Measurements from ENCODE around the gene FGR. TPM values are rescaled to one million over a fixed set of nuclear protein-coding genes. Genes with fewer than 3 reads are reported as not detected.

The FGR gene
- total RNA-seq, 2 donors from 2014 or later = 3.3 to 12.6 TPM

- ATAC-seq (peak; percentile 89), DNase-seq (peak; percentile 87 to 92 (median 90))
- H3K36me3 Mint-ChIP-seq (ENCODE audit: low read depth) = no peaks in the 10 kb centered on the region
- H3K4me1 Mint-ChIP-seq = peaks cover 39% of the 10 kb centered on the region
- H3K4me3 Mint-ChIP-seq = peak within 1 kb of the TSS; percentile 95
- no peaks in the 10 kb centered on the region for H3K9me3 ChIP-seq (ENCODE audit: control insufficient read depth, low read length, poor library complexity, severe bottlenecking)
- H3K27me3 Mint-ChIP-seq = no peaks in the 10 kb centered on the region
- H3K27ac Mint-ChIP-seq = peak within 1 kb of the TSS; percentile 68
Measured at GRCh38 chr1:27603681-27604578, 31.1 kb downstream of the FGR start, which contains the start of gene AHDC1. TSS of gene AHDC1 (minus strand) at chr1:27604144. CDS start at chr1:27552115, 52,029 bp downstream.

DNA sequence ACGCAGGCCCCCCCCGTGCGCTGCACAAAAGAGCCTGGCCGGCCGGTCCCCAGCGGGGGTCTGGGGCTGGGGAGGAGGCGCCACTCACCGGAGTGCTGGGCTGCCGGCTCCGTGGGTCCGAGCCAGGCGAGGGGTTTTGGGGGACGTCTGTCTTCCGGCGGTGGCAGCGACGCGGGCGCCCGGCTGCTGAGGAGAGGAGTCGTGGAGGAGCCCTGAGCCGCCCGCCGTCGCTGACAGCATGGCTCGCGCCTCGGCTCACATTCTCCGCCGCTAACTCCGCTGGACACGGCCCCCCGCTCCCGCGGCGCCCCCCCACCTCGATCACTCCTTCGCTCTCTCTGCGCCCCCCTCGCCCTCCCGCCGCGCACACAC is 31.7 kb downstream of the FGR start:
- no peaks in the 10 kb centered on the region for H3K36me3 Mint-ChIP-seq (ENCODE audit: low read depth)
- H3K4me3 Mint-ChIP-seq = peak overlapping the region; percentile 95
- no peaks in the 10 kb centered on the region for H3K9me3 ChIP-seq (ENCODE audit: control insufficient read depth, low read length, poor library complexity, severe bottlenecking)
- no peaks in the 10 kb centered on the region for H3K27me3 Mint-ChIP-seq
- peaks cover 43% of the 10 kb centered on the region for H3K4me1 Mint-ChIP-seq
- DNase-seq (no peak), ATAC-seq (peak; percentile 14)
- H3K27ac Mint-ChIP-seq = peak overlapping the region; percentile 68

DNA sequence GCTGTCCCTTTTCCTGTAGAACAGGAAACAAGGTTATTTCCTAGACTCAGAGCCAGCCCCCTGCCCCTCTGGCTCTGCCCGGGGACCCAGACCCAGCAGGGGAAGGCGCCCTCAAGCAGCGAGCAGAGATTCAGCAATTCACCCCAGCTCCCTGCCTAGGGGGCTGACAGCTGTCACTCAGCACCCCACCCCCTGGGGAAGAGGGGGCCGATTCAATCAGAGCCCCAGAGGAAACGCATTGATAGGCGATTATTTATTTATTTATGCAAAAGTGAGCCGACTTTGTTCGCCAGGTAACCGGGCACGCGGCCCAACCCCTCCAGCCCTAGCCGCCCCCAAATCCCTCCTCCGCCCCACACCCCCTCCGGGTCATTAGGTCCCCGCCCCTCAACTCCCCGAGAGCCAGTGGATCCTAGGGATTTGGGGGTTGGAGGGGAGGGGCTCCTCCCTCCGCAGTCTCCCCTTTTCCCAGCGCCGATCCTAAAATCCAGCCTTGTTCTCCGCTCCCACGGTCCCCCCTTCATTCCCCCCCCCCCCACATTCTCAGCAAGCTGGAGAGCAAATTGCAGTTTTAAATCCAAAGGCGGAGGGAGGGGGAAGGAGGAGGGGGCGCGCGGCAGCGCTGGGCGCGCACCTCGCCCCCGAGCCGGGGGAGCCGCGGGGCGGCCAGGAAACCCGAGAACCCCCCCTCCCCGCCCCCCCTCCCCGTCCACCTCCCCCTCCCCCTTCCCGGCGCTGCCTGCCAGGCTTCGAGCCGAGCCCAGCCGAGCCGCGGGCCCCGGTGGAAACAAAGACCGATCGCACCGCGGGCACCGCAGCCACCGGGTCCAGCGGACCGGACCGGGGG is 32.3 kb downstream of the FGR start:
- H3K9me3 ChIP-seq (ENCODE audit: control insufficient read depth, low read length, poor library complexity, severe bottlenecking) = no peaks in the 10 kb centered on the region
- ATAC-seq (no peak), DNase-seq (peak; percentile 29 to 41 (median 35))
- Mint-ChIP-seq H3K4me3 (peak overlapping the region; percentile 95), H3K4me1 (peaks cover 49% of the 10 kb centered on the region), H3K27me3 (no peaks in the 10 kb centered on the region), H3K27ac (peak overlapping the region; percentile 77), H3K36me3 (ENCODE audit: low read depth) (peaks cover 2% of the 10 kb centered on the region)

- no peak for DNase-seq
- H3K36me3 Mint-ChIP-seq (ENCODE audit: low read depth) = peaks cover 2% of the 10 kb centered on the region
- H3K9me3 ChIP-seq (ENCODE audit: control insufficient read depth, low read length, poor library complexity, severe bottlenecking) = no peaks in the 10 kb centered on the region
- peak overlapping the region; percentile 77 for H3K27ac Mint-ChIP-seq
- peaks cover 52% of the 10 kb centered on the region for H3K4me1 Mint-ChIP-seq
- H3K4me3 Mint-ChIP-seq = peak overlapping the region; percentile 85
- no peaks in the 10 kb centered on the region for H3K27me3 Mint-ChIP-seq
- ATAC-seq = no peak
Measured at GRCh38 chr1:27601771-27602461, 33.1 kb downstream of the FGR start.

DNA sequence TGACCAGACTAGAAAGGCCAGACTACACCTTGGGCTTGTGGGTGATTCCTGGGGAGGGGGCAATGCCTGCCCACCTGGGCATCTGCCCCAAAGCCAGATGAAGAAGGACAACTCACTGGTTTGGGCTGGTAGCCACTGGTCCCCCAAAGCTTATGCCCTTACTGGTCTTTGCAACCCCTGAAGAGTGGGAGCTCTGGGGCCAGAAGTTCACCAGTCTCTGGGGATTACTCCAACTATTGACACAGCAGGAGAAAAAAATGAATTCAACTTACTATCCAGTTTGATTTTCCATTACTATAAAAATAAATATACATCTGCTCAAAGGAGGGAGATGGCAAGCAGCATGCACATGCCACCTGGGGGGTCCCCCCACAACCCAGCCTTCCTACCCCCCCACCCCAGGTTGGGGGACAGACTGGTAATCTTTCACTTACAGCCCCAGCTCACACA is 33.6 kb downstream of the FGR start:
- Mint-ChIP-seq H3K4me3 (peak overlapping the region; percentile 70), H3K36me3 (ENCODE audit: low read depth) (peaks cover 2% of the 10 kb centered on the region), H3K4me1 (peaks cover 48% of the 10 kb centered on the region), H3K27me3 (no peaks in the 10 kb centered on the region), H3K27ac (no peak overlapping the region)
- DNase-seq (no peak), ATAC-seq (no peak)
- no peaks in the 10 kb centered on the region for H3K9me3 ChIP-seq (ENCODE audit: control insufficient read depth, low read length, poor library complexity, severe bottlenecking)

GRCh38 chr1:27600498-27601175 is 34.3 kb downstream of the FGR start:
- Mint-ChIP-seq H3K4me1 (peaks cover 43% of the 10 kb centered on the region), H3K27ac (no peak overlapping the region), H3K36me3 (ENCODE audit: low read depth) (peaks cover 2% of the 10 kb centered on the region), H3K4me3 (no peak overlapping the region), H3K27me3 (no peaks in the 10 kb centered on the region)
- H3K9me3 ChIP-seq (ENCODE audit: control insufficient read depth, low read length, poor library complexity, severe bottlenecking) = no peaks in the 10 kb centered on the region
- ATAC-seq = no peak
- no peak for DNase-seq

DNA sequence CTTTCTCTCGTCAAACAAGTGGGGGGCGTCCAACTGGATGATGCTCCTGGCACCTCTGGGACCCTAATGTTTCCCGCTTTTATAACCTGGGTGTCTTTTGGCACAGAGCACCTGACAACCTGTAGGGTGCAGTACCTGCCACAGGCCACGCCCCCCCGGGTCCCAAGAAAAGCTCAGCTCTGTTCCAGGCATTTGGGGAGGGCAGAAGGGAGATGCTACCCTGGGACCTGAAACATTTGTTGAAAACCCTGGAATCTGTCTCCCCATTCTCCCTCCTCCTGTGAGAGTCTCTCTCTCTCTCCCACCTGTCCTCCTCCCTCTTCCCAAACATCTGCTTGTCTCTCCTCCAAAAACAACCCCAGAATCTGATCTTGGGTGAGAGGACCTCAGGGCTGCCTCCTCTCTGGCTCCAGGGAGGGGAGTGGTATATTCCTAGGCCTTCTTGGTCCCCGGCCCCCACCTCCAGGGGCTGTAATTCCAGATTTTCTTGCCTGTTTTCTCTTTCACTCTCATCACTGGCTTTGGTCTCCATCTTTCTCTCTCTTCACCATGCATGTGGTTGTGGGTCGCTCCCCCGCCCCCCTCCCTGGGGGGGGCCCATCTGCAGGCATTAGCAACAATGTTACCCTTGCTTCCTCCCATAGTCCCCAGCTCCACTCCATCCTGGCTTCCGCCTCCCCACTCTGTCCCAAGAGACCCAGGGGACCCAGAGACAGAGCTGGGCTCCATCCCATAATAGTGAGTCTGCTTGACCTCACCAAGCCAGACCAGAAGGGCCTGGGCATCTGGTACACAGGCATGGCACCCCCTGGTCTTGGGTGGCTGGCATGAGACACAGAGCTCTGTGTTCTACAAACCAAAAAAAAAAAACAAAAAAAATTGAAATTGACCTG is 35.1 kb downstream of the FGR start:
- peaks cover 43% of the 10 kb centered on the region for H3K4me1 Mint-ChIP-seq
- no peaks in the 10 kb centered on the region for H3K9me3 ChIP-seq (ENCODE audit: control insufficient read depth, low read length, poor library complexity, severe bottlenecking)
- peak overlapping the region; percentile 51 for H3K27ac Mint-ChIP-seq
- ATAC-seq (no peak), DNase-seq (no peak)
- peaks cover 2% of the 10 kb centered on the region for H3K36me3 Mint-ChIP-seq (ENCODE audit: low read depth)
- H3K27me3 Mint-ChIP-seq = no peaks in the 10 kb centered on the region
- no peak overlapping the region for H3K4me3 Mint-ChIP-seq

DNA sequence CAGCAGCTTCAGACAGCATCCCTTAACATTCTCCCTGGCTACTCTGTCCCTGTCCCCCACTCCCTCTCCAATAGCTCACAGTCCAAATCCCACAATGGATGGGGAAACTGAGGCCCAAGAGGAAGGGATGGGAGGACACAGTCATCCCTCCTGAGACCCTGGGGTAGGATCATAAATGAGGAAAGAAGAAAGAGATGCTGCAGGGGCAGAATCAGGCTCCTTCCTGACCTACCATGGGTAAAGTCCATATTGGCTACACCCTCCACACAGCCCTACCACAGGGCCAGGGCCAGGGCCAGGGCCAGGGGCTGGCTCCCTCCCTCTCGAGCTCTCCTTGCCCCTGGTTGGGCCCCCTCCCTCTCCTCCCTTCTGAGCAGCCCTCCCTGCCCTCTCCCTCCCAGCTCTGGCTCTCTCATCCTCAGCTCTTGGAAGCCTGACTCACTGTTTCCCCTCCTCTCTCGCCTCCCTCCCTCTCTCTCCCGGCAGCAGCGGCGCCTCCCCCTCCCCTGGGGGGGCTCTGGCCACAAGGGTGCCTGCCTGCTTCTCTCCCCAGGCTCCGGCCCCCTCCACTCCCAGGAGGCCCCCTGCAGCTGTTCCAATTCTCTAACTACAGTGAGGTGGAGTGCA is 36.0 kb downstream of the FGR start:
- Mint-ChIP-seq H3K27me3 (no peaks in the 10 kb centered on the region), H3K36me3 (ENCODE audit: low read depth) (peaks cover 2% of the 10 kb centered on the region), H3K27ac (peak overlapping the region; percentile 51), H3K4me1 (peaks cover 43% of the 10 kb centered on the region), H3K4me3 (no peak overlapping the region)
- DNase-seq = no peak
- ATAC-seq = no peak
- no peaks in the 10 kb centered on the region for H3K9me3 ChIP-seq (ENCODE audit: control insufficient read depth, low read length, poor library complexity, severe bottlenecking)

DNA sequence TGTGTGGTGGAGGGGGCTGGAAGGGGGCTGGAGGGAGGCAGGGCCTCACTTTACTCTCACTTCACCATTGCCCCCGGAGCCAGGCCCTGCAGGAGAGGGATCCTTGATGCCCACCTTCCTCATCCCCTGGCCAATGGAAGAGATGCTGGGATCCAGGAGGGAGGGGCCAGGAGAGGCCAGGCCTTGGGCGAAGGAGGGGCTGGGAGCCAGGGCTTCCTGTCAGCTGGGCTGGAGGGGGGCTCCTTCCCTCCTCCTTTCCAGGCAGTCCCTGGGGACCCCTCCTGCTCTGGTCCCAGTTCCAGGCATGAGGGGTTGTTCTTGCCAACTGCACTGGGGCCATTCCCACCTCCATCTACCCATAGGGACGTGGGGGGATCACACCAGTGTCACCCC is 36.7 kb downstream of the FGR start:
- DNase-seq (no peak), ATAC-seq (no peak)
- peaks cover 2% of the 10 kb centered on the region for H3K36me3 Mint-ChIP-seq (ENCODE audit: low read depth)
- no peak overlapping the region for H3K4me3 Mint-ChIP-seq
- peaks cover 46% of the 10 kb centered on the region for H3K4me1 Mint-ChIP-seq
- no peak overlapping the region for H3K27ac Mint-ChIP-seq
- no peaks in the 10 kb centered on the region for H3K27me3 Mint-ChIP-seq
- H3K9me3 ChIP-seq (ENCODE audit: control insufficient read depth, low read length, poor library complexity, severe bottlenecking) = no peaks in the 10 kb centered on the region

DNA sequence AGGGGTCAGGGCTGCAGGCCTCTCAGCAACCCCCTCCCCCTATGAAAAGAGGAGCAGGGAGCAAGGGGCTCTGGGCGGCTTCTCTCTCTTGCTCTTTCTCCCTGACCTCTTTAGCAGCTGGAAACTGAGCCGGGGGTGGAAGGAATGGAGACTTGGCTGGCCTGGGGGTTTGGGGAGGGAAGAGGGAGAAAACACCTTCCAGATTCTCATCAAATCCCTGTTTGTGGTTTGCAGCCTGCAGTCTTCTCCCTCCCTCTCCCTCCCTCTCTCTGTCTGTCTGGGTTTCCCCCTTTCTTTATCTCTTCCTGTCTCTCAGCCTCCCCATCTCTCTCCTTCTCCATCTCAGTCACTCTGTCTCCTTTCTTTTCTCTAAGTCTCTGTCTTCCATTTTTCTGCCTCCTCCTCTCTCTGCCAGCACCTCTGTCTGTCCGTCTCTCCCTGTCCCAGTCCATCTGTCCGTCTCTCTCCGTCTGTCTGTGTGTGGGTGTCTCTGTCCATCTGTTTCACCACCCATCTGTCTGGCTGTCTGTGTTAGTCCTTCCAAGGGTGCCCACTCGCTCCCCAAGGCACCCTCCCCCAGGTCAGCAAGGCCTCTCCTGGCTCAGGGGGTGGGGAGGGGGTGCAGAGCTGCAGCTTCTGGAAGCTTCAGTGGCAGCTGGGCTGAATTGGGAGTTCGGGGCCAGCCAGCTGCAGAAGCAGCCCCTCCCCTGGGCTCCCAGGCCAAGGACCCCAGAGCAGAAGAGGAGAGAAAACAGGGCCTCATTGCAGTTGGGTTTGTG is 37.3 kb downstream of the FGR start:
- H3K9me3 ChIP-seq (ENCODE audit: control insufficient read depth, low read length, poor library complexity, severe bottlenecking) = no peaks in the 10 kb centered on the region
- Mint-ChIP-seq H3K4me1 (peaks cover 48% of the 10 kb centered on the region), H3K4me3 (no peak overlapping the region), H3K27me3 (no peaks in the 10 kb centered on the region), H3K27ac (no peak overlapping the region), H3K36me3 (ENCODE audit: low read depth) (peaks cover 2% of the 10 kb centered on the region)
- ATAC-seq (no peak), DNase-seq (no peak)

- no peak overlapping the region for H3K27ac Mint-ChIP-seq
- ATAC-seq (no peak), DNase-seq (no peak)
- peaks cover 44% of the 10 kb centered on the region for H3K4me1 Mint-ChIP-seq
- no peak overlapping the region for H3K4me3 Mint-ChIP-seq
- H3K36me3 Mint-ChIP-seq (ENCODE audit: low read depth) = peaks cover 2% of the 10 kb centered on the region
- H3K27me3 Mint-ChIP-seq = no peaks in the 10 kb centered on the region
- no peaks in the 10 kb centered on the region for H3K9me3 ChIP-seq (ENCODE audit: control insufficient read depth, low read length, poor library complexity, severe bottlenecking)
Measured at GRCh38 chr1:27596986-27597385, 38.0 kb downstream of the FGR start.
